Spinal cord (tissue), 10 donors: ENCODE measurements around the gene ENG. TPM values are rescaled to one million over a fixed set of nuclear protein-coding genes. Genes with fewer than 3 reads are reported as not detected.

Experiments used
- DNase-seq, 6 donors: peaks; one replicate each; pipeline versions ENCODE4 v3.0.0 to v3.0.0-alpha.2; 2013 to 2015; ENCODE audit warnings: low spot score in 6 of 6, low read depth in 4 of 6
- H3K27ac ChIP-seq: one replicate; pipeline ENCODE4 v1.5.1; 2013; ENCODE audit warnings: low read depth, low read length, control low read depth
- H3K27me3 ChIP-seq: one replicate; pipeline ENCODE4 v1.6.1; 2013; ENCODE audit warnings: low read length; ENCODE audit not compliant: control insufficient read depth, insufficient read depth
- H3K36me3 ChIP-seq: one replicate; pipeline ENCODE4 v1.6.1; 2013; ENCODE audit warnings: low read length; ENCODE audit not compliant: control insufficient read depth, insufficient read depth
- H3K4me1 ChIP-seq: one replicate; pipeline ENCODE4 v1.6.1; 2013; ENCODE audit warnings: low read length; ENCODE audit not compliant: control insufficient read depth, insufficient read depth
- H3K4me3 ChIP-seq: one replicate; pipeline ENCODE4 v1.5.1; 2013; ENCODE audit warnings: low read depth, low read length, control low read depth
- H3K9me3 ChIP-seq: one replicate; pipeline ENCODE4 v1.6.1; 2013; ENCODE audit warnings: low read length; ENCODE audit not compliant: control insufficient read depth, insufficient read depth
- WGBS: methylation state at CpG from one replicate; pipeline ENCODE4 v1.1.5; 2013; ENCODE audit warnings: missing lambda C conversion rate; ENCODE audit not compliant: insufficient coverage; 5-methylcytosine and 5-hydroxymethylcytosine counted together
- polyA plus RNA-seq, 2 donors: library from polyadenylated mRNA; unstranded; fragments of 120-200 nt; gene quantifications; one replicate each; pipeline ENCODE4 v1.2.1, GENCODE V29; 2013; ENCODE audit not compliant: insufficient read length in 2 of 2
- total RNA-seq, 2 donors: library from RNA; depleted of rRNA in 1 of 2; stranded (reverse); fragments of 120-200 nt in 1 of 2; fragments of >200 nt in 1 of 2; gene quantifications; one replicate each; pipeline versions ENCODE4 v1.2.3 to v1.2.4, GENCODE V29; 2013 to 2014
- donor health status: healthy.

ENG gene
- total and polyA plus RNA-seq, 4 donors = 6.3 to 46.9 (median 29.6) TPM

GRCh38 chr9:127867356-127868277 is 13.2 kb upstream of the ENG start:
- Histone ChIP-seq H3K27me3 (no peaks in the 10 kb centered on the region), H3K36me3 (peaks cover 73% of the 10 kb centered on the region), H3K4me3 (no peak overlapping the region), H3K27ac (no peak overlapping the region), H3K9me3 (no peaks in the 10 kb centered on the region), H3K4me1 (peaks cover 40% of the 10 kb centered on the region)
- peak in 1 of 6 donors; percentile 1 for DNase-seq
- 76% methylated on average over 28 of the region's 30 CpGs for WGBS

GRCh38 chr9:127866535-127866934 is 12.1 kb upstream of the ENG start:
- Histone ChIP-seq H3K9me3 (no peaks in the 10 kb centered on the region), H3K4me3 (no peak overlapping the region), H3K36me3 (peaks cover 63% of the 10 kb centered on the region), H3K27ac (no peak overlapping the region), H3K4me1 (peaks cover 40% of the 10 kb centered on the region), H3K27me3 (no peaks in the 10 kb centered on the region)
- DNase-seq = no peak
- 92% methylated on average over 6 of the region's 13 CpGs for WGBS

- Histone ChIP-seq H3K36me3 (peaks cover 56% of the 10 kb centered on the region), H3K27ac (no peak overlapping the region), H3K4me3 (no peak overlapping the region), H3K4me1 (peaks cover 35% of the 10 kb centered on the region), H3K27me3 (no peaks in the 10 kb centered on the region), H3K9me3 (no peaks in the 10 kb centered on the region)
- WGBS = 74% methylated on average over 15 of the region's 19 CpGs
- no peak for DNase-seq
These were observed 11.4 kb upstream of the ENG start for GRCh38 chr9:127865645-127866464.

- Histone ChIP-seq H3K27ac (no peak overlapping the region), H3K9me3 (no peaks in the 10 kb centered on the region), H3K4me3 (no peak overlapping the region), H3K36me3 (peaks cover 29% of the 10 kb centered on the region), H3K27me3 (no peaks in the 10 kb centered on the region), H3K4me1 (peaks cover 29% of the 10 kb centered on the region)
- peak in 1 of 6 donors; percentile 73 for DNase-seq
- WGBS = 78% methylated on average over 9 of the region's 13 CpGs
These were observed 8.7 kb upstream of the ENG start for GRCh38 chr9:127863191-127863621.

GRCh38 chr9:127862075-127863011 is 7.9 kb upstream of the ENG start:
- Histone ChIP-seq H3K27ac (peak overlapping the region; percentile 15), H3K4me1 (peaks cover 35% of the 10 kb centered on the region), H3K36me3 (peaks cover 21% of the 10 kb centered on the region), H3K9me3 (no peaks in the 10 kb centered on the region), H3K27me3 (no peaks in the 10 kb centered on the region), H3K4me3 (no peak overlapping the region)
- 64% methylated on average over 22 of the region's 29 CpGs for WGBS
- no peak for DNase-seq

- Histone ChIP-seq H3K27me3 (no peaks in the 10 kb centered on the region), H3K4me1 (peaks cover 38% of the 10 kb centered on the region), H3K9me3 (no peaks in the 10 kb centered on the region), H3K4me3 (no peak overlapping the region), H3K36me3 (peaks cover 6% of the 10 kb centered on the region), H3K27ac (no peak overlapping the region)
- no peak for DNase-seq
- 94% methylated on average over 8 of the region's 11 CpGs for WGBS
These were observed 6.3 kb upstream of the ENG start for GRCh38 chr9:127860779-127861178.

- no peak overlapping the region for H3K4me3 ChIP-seq
- H3K4me1 ChIP-seq = peaks cover 38% of the 10 kb centered on the region
- no peak for DNase-seq
- H3K36me3 ChIP-seq = peaks cover 3% of the 10 kb centered on the region
- no peak overlapping the region for H3K27ac ChIP-seq
- no peaks in the 10 kb centered on the region for H3K9me3 ChIP-seq
- WGBS = 85% methylated on average over 8 of the region's 8 CpGs
- H3K27me3 ChIP-seq = no peaks in the 10 kb centered on the region
These were observed 5.8 kb upstream of the ENG start for GRCh38 chr9:127860260-127860659.

GRCh38 chr9:127858041-127858512 is 3.6 kb upstream of the ENG start:
- Histone ChIP-seq H3K36me3 (no peaks in the 10 kb centered on the region), H3K9me3 (no peaks in the 10 kb centered on the region), H3K4me1 (peaks cover 54% of the 10 kb centered on the region), H3K27me3 (no peaks in the 10 kb centered on the region), H3K27ac (no peak overlapping the region), H3K4me3 (no peak overlapping the region)
- WGBS = 49% methylated on average over 12 of the region's 12 CpGs
- no peak for DNase-seq

GRCh38 chr9:127857278-127857677 is 2.8 kb upstream of the ENG start:
- WGBS = 60% methylated on average over 1 of the region's 4 CpGs
- H3K9me3 ChIP-seq = no peaks in the 10 kb centered on the region
- H3K36me3 ChIP-seq = no peaks in the 10 kb centered on the region
- H3K27me3 ChIP-seq = no peaks in the 10 kb centered on the region
- H3K4me3 ChIP-seq = no peak overlapping the region
- DNase-seq = no peak
- H3K4me1 ChIP-seq = peaks cover 47% of the 10 kb centered on the region
- no peak overlapping the region for H3K27ac ChIP-seq
